Measurements from ENCODE around the gene LMO7. TPM values are rescaled to one million over a fixed set of nuclear protein-coding genes. Genes with fewer than 3 reads are reported as not detected.

The LMO7 gene
- total RNA-seq, 2 experiments from 2014 or later = 12.2 to 15.3 TPM

GRCh38 chr13:75836441-75836840 is 200.3 kb downstream of the LMO7 start:
- DNase-seq (no peak), ATAC-seq (no peak)
- Mint-ChIP-seq H3K36me3 (ENCODE audit: low read depth) (peaks cover 4% of the 10 kb centered on the region), H3K4me1 (ENCODE audit: low read depth) (peaks cover 3% of the 10 kb centered on the region), H3K27ac (no peak overlapping the region), H3K27me3 (no peaks in the 10 kb centered on the region), H3K9me3 (peaks cover 2% of the 10 kb centered on the region), H3K4me3 (no peak overlapping the region)
- no peak for TF ChIP-seq CTCF (IDR thresholded peaks at IDR 0.05)
- ChIA-PET CTCF (interaction anchor here (1.1 to 1.5 kb wide), 3 partner anchors 26 to 140 kb away, joined by 3 to 7 read pairs (median 4); no protein-coding TSS in a partner anchor), POLR2A (no interaction called here)
- intact Hi-C loops (cut with micrococcal nuclease) = no loop called here

- Mint-ChIP-seq H3K36me3 (ENCODE audit: low read depth) (peaks cover 23% of the 10 kb centered on the region), H3K27ac (no peak overlapping the region), H3K4me1 (ENCODE audit: low read depth) (peaks cover 11% of the 10 kb centered on the region), H3K27me3 (no peaks in the 10 kb centered on the region), H3K9me3 (no peaks in the 10 kb centered on the region), H3K4me3 (no peak overlapping the region)
- CTCF ChIA-PET = interaction anchor here (1.9 to 3.4 kb wide), 2 partner anchors 32 to 143 kb away, joined by 5 to 24 read pairs; no protein-coding TSS in a partner anchor
- TF ChIP-seq CTCF (IDR thresholded peaks at IDR 0.05) = no peak
- POLR2A ChIA-PET = no interaction called here
- intact Hi-C loops (cut with micrococcal nuclease) = no loop called here
- DNase-seq (no peak), ATAC-seq (no peak)
These were observed 202.4 kb downstream of the LMO7 start for GRCh38 chr13:75838366-75839005.

GRCh38 chr13:75839406-75839805 is 203.3 kb downstream of the LMO7 start:
- no peak for TF ChIP-seq CTCF (IDR thresholded peaks at IDR 0.05)
- DNase-seq (no peak), ATAC-seq (no peak)
- ChIA-PET CTCF (interaction anchor here (1.9 to 3.4 kb wide), 2 partner anchors 31 to 144 kb away, joined by 5 to 24 read pairs; no protein-coding TSS in a partner anchor), POLR2A (no interaction called here)
- no peak overlapping the region for H3K4me3 Mint-ChIP-seq
- H3K27me3 Mint-ChIP-seq = no peaks in the 10 kb centered on the region
- H3K27ac Mint-ChIP-seq = no peak overlapping the region
- H3K4me1 Mint-ChIP-seq (ENCODE audit: low read depth) = peaks cover 11% of the 10 kb centered on the region
- H3K9me3 Mint-ChIP-seq = no peaks in the 10 kb centered on the region
- H3K36me3 Mint-ChIP-seq (ENCODE audit: low read depth) = peaks cover 23% of the 10 kb centered on the region
- intact Hi-C loops (cut with micrococcal nuclease) = no loop called here

GRCh38 chr13:75841905-75842304 is 205.8 kb downstream of the LMO7 start:
- intact Hi-C loops (cut with micrococcal nuclease) = no loop called here
- H3K4me1 Mint-ChIP-seq (ENCODE audit: low read depth) = peaks cover 11% of the 10 kb centered on the region
- no peak for TF ChIP-seq CTCF (IDR thresholded peaks at IDR 0.05)
- H3K27me3 Mint-ChIP-seq = no peaks in the 10 kb centered on the region
- POLR2A ChIA-PET = interaction anchor here (1.1 kb wide), 1 partner anchor 15 kb away, joined by 3 read pairs; no protein-coding TSS in a partner anchor
- CTCF ChIA-PET = interaction anchor here (1.3 to 3.4 kb wide), 3 partner anchors 16 to 146 kb away, joined by 5 to 24 read pairs (median 6); no protein-coding TSS in a partner anchor
- DNase-seq (no peak), ATAC-seq (peak; percentile 65)
- peaks cover 23% of the 10 kb centered on the region for H3K36me3 Mint-ChIP-seq (ENCODE audit: low read depth)
- no peak overlapping the region for H3K4me3 Mint-ChIP-seq
- peak overlapping the region; percentile 36 for H3K27ac Mint-ChIP-seq
- no peaks in the 10 kb centered on the region for H3K9me3 Mint-ChIP-seq

- H3K9me3 Mint-ChIP-seq = no peaks in the 10 kb centered on the region
- no peak for TF ChIP-seq CTCF (IDR thresholded peaks at IDR 0.05)
- no peak for DNase-seq
- H3K27ac Mint-ChIP-seq = no peak overlapping the region
- ChIA-PET CTCF (interaction anchor here (0.7 to 2.3 kb wide), 5 partner anchors 17 to 192 kb away, joined by 3 to 9 read pairs (median 5); no protein-coding TSS in a partner anchor), POLR2A (no interaction called here)
- ATAC-seq = no peak
- intact Hi-C loops (cut with micrococcal nuclease) = no loop called here
- H3K4me1 Mint-ChIP-seq (ENCODE audit: low read depth) = peaks cover 16% of the 10 kb centered on the region
- no peak overlapping the region for H3K4me3 Mint-ChIP-seq
- H3K36me3 Mint-ChIP-seq (ENCODE audit: low read depth) = peaks cover 23% of the 10 kb centered on the region
- H3K27me3 Mint-ChIP-seq = no peaks in the 10 kb centered on the region
These were observed 206.9 kb downstream of the LMO7 start for GRCh38 chr13:75843074-75843473.

Measured in activated CD8-positive, alpha-beta T cell treated with anti-CD3 and anti-CD28 coated beads for 36 hours (primary cell).